ENCODE measurements around the gene MED26.

Gene MED26

GRCh38 chr19:16581145-16581970 is 46.6 kb downstream of the MED26 start:
- no peak for DNase-seq
- intact Hi-C loops (cut with DNase I), result no loop called here

DNA sequence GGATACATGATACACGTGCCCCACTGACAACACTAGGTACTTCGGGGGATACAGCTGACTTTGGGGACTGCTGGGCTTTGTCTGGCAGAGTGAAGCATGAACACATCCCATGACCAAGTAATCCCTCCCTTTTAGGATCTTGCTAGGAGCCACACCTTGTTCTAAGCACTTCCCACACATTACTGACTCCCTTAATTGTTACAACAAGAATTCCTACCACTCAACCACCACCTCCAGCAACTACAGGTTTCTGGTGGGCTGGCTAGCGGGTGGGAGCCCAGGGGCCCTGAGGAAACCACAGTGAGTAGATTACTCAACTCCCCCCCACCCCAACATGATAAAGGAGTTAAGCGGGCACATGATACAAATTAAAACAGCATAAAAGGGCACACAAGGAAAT is 48.6 kb downstream of the MED26 start:
- DNase-seq, result no peak
- intact Hi-C loops (cut with DNase I), result no loop called here

GRCh38 chr19:16577531-16577985 is 50.4 kb downstream of the MED26 start:
- peak in 4 of 10 donors; percentile 40 to 83 (median 54) for DNase-seq
- intact Hi-C loops (cut with DNase I), result no loop called here

GRCh38 chr19:16576690-16577530 is 51.1 kb downstream of the MED26 start:
- DNase-seq, result no peak
- intact Hi-C loops (cut with DNase I), result no loop called here

DNA sequence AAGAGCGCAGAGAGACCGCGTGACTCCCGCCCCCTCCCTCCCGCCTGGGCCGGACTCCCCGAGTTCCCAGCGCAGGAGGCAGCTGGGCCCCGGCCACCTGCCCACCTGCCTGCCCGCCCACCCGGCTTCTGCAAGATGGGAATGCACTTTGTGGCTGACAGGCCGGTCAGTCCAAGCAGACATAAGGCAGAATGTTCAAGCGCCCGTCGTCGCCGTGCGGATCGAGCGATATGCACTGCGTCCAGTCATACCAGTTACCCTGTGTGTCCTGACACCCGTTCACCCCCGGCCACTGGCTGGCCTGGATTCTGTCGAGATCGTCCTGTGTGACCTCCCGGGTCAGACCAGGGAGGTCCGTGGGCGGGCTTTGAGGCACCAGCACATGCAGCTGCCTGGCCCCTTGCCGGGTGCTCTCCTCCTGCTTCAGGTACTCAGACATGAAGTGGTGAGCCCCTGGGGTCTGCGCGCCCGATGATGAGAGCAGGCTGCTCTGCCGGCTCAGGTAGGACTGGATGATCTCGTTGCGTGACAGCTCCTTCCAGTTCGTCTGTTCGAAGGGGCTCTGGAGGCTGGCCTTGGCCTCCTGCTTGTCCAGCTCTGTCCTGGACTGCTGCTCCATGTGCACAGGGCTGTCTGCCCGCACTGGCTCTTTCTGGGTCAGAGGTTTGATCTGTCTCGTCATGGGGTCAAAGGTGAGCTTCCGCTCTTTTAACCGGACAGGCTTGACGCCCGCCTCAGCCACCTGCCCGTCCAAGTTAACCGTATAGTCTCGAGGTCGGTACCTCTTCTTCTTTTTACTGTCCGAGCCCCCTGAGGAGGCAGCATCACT is 51.9 kb downstream of the MED26 start:
- intact Hi-C loops (cut with DNase I), result no loop called here

GRCh38 chr19:16575282-16575681 is 52.7 kb downstream of the MED26 start:
- no peak for DNase-seq
- intact Hi-C loops (cut with DNase I), result no loop called here

More for the DNA sequence above, 51.9 kb downstream of the MED26 start:
- peak in 2 of 10 donors; percentile 76 to 81 for DNase-seq

DNA sequence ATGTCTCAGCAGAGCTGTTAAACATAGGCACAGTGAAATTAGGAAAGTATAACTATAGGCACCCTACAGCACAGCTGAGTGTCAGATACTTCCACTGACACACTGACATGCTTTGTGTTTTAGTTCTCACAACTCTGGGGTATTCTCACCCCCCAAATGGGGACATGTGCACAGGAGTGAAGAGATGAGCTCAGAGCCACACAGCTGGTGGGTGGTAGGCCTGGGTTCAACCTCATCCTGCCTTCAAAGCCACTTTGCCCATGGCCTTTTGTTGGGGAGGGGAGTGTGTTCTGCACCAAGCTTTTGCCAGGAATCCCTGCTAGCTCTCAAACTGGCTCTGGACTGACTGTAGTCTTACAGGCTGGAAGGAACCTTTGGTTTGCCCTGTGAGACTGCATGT is 54.1 kb downstream of the MED26 start:
- no peak for DNase-seq
- intact Hi-C loops (cut with DNase I), result no loop called here

GRCh38 chr19:16573296-16573695 is 54.7 kb downstream of the MED26 start:
- DNase-seq, result peak in 1 of 10 donors; percentile 75
- intact Hi-C loops (cut with DNase I), result no loop called here

- DNase-seq, result peak; percentile 90 to 99 (median 92)
- intact Hi-C loops (cut with DNase I), result loop anchor here (1.0 kb wide), 2 partner anchors 56 to 87 kb away; partner anchors contain the start of gene MED26
Measured at GRCh38 chr19:16572332-16573211, 55.4 kb downstream of the MED26 start, which contains the start of gene SLC35E1. SLC35E1 (minus strand) TSS chr19:16572415; CDS start chr19:16572364, 51 bp downstream.

GRCh38 chr19:16571822-16572331 is 56.1 kb downstream of the MED26 start:
- peak in 3 of 10 donors; percentile 77 to 89 (median 87) for DNase-seq
- intact Hi-C loops (cut with DNase I), result loop anchor here (1.0 kb wide), 2 partner anchors 56 to 87 kb away; partner anchors contain the start of gene MED26

- intact Hi-C loops (cut with DNase I), result no loop called here
- DNase-seq, result no peak
Measured at GRCh38 chr19:16571283-16571682, 56.7 kb downstream of the MED26 start.

DNA sequence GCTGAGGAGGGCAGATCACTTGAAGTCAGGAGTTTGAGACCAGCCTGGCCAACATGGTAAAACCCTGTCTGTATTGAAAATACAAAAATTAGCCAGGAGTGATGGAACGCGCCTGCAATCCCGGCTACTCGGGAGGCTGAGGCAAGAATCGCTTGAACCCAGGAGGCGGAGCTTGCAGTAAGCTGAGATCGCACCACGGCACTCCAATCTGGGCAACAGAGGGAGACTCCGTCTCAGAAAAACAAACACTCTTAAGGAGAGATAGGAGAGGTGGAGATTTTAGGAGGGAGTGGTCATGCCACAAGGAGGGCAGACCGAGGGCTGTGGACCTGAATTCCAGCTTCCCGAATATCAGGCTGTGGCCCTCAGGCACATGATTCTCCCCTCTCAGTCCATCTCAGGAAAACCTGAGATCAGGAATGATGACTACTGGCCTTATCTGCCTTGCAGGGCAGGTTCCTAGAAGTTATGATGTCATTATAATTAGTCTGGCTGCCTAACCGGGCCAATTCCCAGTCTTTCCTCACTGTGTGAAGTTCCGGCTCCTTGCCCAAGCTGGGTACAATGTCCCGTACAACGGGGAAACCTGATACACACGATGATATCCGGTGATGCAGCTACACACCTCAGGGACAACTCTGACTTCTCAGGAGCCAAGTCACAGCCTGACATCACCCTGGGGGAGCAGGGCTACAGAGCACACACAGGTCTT is 58.2 kb downstream of the MED26 start:
- intact Hi-C loops (cut with DNase I), result no loop called here
- no peak for DNase-seq

DNA sequence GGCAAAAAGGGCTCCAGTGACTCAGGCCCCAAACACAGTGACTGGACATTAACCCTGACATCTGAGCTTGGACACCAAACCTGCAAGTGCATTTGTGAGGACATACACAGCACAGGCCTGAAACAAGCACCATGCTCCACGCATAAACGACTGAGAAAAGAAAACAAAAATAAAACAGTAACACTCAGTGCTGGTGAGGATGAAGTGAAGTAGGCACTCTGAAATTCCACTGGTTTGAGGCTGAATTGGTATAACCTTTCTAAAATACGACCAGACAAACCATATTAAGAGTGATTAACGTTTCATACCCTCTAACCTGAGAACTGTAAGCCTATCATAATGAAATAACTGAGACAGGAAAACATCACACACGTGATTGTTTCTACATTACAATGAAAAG is 61.3 kb downstream of the MED26 start:
- no peak for DNase-seq
- intact Hi-C loops (cut with DNase I), result no loop called here

DNA sequence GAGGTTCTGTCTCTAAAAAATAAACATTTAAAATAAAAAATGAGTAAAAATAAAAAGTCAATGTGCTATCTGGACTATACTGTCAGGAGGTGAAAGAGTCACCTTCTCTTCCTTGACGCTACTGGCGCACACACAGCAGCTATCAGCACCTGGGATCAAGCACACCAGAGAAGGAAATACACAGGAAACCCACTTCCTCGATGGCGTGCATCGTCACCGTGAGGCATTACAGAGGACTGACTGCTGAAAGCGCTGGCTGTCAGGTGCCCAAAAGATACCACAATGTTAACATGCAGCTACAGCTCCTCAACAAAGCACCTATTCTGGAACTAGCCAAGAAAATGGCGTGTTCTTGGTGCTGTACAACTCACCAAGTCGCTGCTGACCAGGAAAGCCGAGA is 61.8 kb downstream of the MED26 start:
- intact Hi-C loops (cut with DNase I), result no loop called here
- DNase-seq, result no peak

GRCh38 chr19:16564842-16565241 is 63.2 kb downstream of the MED26 start:
- intact Hi-C loops (cut with DNase I), result no loop called here
- no peak for DNase-seq

DNA sequence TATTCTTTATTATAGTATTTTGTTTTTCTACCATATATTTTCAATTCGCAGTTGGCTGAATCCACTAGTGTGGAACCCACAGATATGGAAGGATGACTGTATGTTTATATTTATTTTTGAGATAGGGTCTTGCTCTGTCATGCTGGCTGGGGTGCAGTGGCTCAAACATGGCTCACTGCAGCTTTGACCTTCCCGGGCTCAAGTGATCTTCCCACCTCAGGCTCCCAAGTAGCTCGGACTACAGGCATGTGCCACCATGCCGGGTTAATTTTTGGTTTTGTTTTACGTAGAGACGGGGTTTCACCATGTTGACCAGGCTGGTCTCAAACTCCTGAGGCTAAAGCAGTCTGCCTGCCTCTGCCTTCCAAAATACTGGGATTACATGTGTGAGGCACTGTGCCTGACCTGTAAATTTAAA is 65.4 kb downstream of the MED26 start:
- DNase-seq, result no peak
- intact Hi-C loops (cut with DNase I), result no loop called here

DNA sequence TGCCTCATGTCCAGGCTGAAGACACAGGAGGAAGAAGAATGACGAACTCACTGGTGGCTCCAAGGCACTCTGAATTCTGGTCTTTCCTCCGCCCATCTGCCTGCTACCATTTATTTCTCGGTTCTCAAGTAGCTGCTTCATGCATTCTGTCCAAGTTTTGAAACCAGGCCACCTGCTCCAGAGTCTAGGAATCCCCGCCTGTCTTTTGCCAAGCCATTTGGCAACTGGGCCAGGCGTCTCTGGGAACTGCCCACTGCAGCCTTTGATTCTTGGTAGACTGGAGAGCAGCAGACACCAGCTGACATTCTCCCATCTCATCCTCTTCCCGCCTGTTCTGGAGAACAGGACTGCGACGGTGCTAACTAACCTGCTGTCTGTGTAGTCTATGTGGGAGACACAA is 66.6 kb downstream of the MED26 start:
- DNase-seq, result peak in 5 of 10 donors; percentile 21 to 78 (median 38)

GRCh38 chr19:16559780-16560276 is 68.2 kb downstream of the MED26 start:
- no peak for DNase-seq
- intact Hi-C loops (cut with DNase I), result no loop called here

More for the DNA sequence above, 66.6 kb downstream of the MED26 start:
- intact Hi-C loops (cut with DNase I), result no loop called here

Measured in posterior cingulate gyrus (tissue), 11 donors.